ENCODE results near the gene PSORS1C1.
"Not testable (repeated sequence)": the region's sequence is repeated elsewhere in the genome, so short reads cannot be mapped to it uniquely, and the experiment has no call there.

The PSORS1C1 gene

DNA sequence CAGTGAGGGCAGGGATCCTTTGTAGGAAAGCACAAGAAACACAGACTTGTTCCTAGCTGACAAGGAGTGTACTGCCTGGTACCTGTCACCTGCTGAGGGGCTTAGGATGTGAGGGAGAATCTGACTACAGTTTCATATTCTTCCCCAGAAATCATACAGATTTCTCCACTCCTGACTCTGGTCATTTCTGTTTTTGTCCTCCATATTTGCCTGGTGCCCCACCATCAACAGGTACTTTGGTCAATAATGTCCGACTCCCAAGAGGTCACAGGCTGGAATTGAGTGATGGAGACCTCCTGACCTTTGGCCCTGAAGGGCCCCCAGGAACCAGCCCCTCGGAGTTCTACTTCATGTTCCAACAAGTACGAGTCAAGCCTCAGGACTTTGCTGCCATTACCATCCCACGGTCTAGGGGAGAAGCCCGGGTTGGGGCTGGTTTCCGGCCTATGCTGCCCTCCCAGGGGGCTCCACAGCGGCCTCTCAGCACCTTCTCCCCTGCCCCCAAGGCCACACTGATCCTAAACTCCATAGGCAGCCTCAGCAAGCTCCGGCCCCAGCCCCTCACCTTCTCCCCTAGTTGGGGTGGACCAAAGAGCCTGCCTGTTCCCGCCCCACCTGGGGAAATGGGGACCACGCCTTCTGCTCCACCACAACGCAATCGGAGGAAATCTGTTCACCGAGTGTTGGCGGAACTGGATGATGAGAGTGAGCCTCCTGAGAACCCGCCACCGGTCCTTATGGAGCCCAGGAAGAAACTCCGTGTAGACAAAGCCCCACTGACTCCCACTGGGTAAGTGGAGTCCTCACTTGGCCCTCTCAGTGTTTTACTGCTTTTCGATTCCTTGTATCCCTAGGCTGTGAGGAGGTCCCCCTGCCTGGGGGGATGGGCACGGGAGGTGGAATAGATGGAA lies 46.9 kb downstream of the PSORS1C1 start:
- TF ChIP-seq FOXK2 (IDR thresholded peaks at IDR 0.05) = no peak
- TF ChIP-seq SP1 (IDR thresholded peaks at IDR 0.05) = no peak
- no peak for TF ChIP-seq BHLHE40 (IDR thresholded peaks at IDR 0.05; ENCODE audit: borderline replicate concordance)
- no peak for TF ChIP-seq L3MBTL2 (conservative IDR thresholded peaks at IDR 0.05)
- no peak for TF ChIP-seq ZNF384 (IDR thresholded peaks at IDR 0.05)
- TF ChIP-seq LEF1 (IDR thresholded peaks at IDR 0.05; ENCODE audit: borderline replicate concordance) = no peak
- no peak for TF ChIP-seq CTBP1 (IDR thresholded peaks at IDR 0.05; ENCODE audit: borderline replicate concordance)
- no peak for TF ChIP-seq TARDBP (IDR thresholded peaks at IDR 0.05)
- TF ChIP-seq, protein P1, sequence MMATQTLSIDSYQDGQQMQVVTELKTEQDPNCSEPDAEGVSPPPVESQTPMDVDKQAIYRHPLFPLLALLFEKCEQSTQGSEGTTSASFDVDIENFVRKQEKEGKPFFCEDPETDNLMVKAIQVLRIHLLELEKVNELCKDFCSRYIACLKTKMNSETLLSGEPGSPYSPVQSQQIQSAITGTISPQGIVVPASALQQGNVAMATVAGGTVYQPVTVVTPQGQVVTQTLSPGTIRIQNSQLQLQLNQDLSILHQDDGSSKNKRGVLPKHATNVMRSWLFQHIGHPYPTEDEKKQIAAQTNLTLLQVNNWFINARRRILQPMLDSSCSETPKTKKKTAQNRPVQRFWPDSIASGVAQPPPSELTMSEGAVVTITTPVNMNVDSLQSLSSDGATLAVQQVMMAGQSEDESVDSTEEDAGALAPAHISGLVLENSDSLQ (IDR thresholded peaks at IDR 0.05) = no peak
- TF ChIP-seq SUZ12 (IDR thresholded peaks at IDR 0.05) = no peak
- TF ChIP-seq HDGF (IDR thresholded peaks at IDR 0.05; ENCODE audit: borderline replicate concordance) = no peak
- TF ChIP-seq FOXA1 (IDR thresholded peaks at IDR 0.05) = no peak
- no peak for TF ChIP-seq FOXM1 (IDR thresholded peaks at IDR 0.05; ENCODE audit: borderline replicate concordance)
- TF ChIP-seq ELF4 (IDR thresholded peaks at IDR 0.05) = no peak
- TF ChIP-seq ARNT (IDR thresholded peaks at IDR 0.05) = no peak
- TF ChIP-seq NFRKB (IDR thresholded peaks at IDR 0.05) = no peak
- POLR2A ChIA-PET = no interaction called here
- CTCF ChIA-PET = no interaction called here
- DNase-seq (ENCODE audit: extremely low spot score) = no peak

DNA sequence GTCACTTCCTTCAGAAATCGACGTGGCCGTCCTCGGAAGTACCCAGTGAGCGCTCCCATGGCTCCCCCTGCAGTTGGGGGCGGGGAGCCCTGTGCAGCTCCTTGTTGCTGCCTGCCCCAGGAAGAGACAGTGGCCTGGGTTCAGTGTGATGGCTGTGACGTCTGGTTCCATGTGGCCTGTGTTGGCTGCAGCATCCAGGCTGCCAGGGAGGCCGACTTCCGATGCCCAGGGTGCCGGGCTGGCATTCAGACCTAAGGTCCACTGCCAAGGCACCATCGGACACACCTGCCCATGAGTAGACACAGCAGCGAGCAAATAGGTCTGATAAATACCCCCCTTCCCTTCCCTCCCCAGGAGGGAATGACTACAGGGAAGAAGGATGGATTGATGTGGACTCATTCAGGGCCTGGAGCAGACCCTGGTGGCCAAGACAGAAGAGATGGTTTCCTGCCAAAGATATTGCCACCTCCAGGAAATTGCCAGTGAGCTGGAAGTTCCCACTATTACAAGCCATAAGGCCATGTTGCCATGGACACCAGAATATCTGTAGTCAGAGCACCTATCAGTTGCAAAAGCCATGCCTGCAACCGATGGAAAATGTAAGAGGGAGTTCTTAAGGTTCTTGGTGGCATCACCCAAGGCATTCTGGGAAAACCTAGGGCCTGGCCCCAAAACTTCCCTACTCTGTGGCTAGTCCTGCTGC lies 48.0 kb downstream of the PSORS1C1 start:
- DNase-seq (ENCODE audit: extremely low spot score) = no peak
- TF ChIP-seq NFRKB (IDR thresholded peaks at IDR 0.05) (no peak), CTBP1 (IDR thresholded peaks at IDR 0.05; ENCODE audit: borderline replicate concordance) (no peak), BHLHE40 (IDR thresholded peaks at IDR 0.05; ENCODE audit: borderline replicate concordance) (no peak), ARNT (IDR thresholded peaks at IDR 0.05) (no peak), TARDBP (IDR thresholded peaks at IDR 0.05) (no peak), L3MBTL2 (conservative IDR thresholded peaks at IDR 0.05) (no peak)
- TF ChIP-seq, protein P1 (IDR thresholded peaks at IDR 0.05) = no peak
- ChIA-PET CTCF (no interaction called here), POLR2A (no interaction called here)

DNA sequence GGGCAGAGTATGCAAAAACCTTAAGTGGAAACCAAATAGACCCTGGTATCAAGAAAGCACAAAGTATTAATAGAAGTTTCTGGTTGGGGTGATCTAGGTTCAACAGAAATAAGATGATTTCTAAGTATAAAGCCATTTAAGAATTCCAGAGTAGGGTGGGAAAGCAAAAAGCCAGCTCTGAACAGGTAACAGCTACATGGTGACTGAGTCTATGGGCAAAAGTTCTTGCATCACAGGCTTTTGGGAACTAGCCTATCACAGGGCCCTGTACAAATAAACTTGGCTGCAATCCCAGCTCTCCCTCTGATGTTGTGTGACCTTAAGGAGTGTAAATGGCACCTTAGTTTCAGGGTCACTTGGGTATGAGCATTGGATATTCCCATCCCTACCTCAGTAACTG lies 49.3 kb downstream of the PSORS1C1 start:
- POLR2A ChIA-PET = no interaction called here
- CTCF ChIA-PET = no interaction called here
- no peak for DNase-seq (ENCODE audit: extremely low spot score)
- no peak for TF ChIP-seq LEF1 (IDR thresholded peaks at IDR 0.05; ENCODE audit: borderline replicate concordance)
- no peak for TF ChIP-seq ZNF384 (IDR thresholded peaks at IDR 0.05)
- TF ChIP-seq NFRKB (IDR thresholded peaks at IDR 0.05) = no peak
- no peak for TF ChIP-seq FOXM1 (IDR thresholded peaks at IDR 0.05; ENCODE audit: borderline replicate concordance)
- no peak for TF ChIP-seq FOXA1 (IDR thresholded peaks at IDR 0.05)
- no peak for TF ChIP-seq ELF4 (IDR thresholded peaks at IDR 0.05)
- TF ChIP-seq HDGF (IDR thresholded peaks at IDR 0.05; ENCODE audit: borderline replicate concordance) = no peak
- TF ChIP-seq, protein P1 (IDR thresholded peaks at IDR 0.05) = no peak
- no peak for TF ChIP-seq SP1 (IDR thresholded peaks at IDR 0.05)
- TF ChIP-seq ARNT (IDR thresholded peaks at IDR 0.05) = no peak
- TF ChIP-seq CTBP1 (IDR thresholded peaks at IDR 0.05; ENCODE audit: borderline replicate concordance) = no peak
- no peak for TF ChIP-seq SUZ12 (IDR thresholded peaks at IDR 0.05)
- TF ChIP-seq BHLHE40 (IDR thresholded peaks at IDR 0.05; ENCODE audit: borderline replicate concordance) = no peak
- no peak for TF ChIP-seq TARDBP (IDR thresholded peaks at IDR 0.05)
- no peak for TF ChIP-seq FOXK2 (IDR thresholded peaks at IDR 0.05)

DNA sequence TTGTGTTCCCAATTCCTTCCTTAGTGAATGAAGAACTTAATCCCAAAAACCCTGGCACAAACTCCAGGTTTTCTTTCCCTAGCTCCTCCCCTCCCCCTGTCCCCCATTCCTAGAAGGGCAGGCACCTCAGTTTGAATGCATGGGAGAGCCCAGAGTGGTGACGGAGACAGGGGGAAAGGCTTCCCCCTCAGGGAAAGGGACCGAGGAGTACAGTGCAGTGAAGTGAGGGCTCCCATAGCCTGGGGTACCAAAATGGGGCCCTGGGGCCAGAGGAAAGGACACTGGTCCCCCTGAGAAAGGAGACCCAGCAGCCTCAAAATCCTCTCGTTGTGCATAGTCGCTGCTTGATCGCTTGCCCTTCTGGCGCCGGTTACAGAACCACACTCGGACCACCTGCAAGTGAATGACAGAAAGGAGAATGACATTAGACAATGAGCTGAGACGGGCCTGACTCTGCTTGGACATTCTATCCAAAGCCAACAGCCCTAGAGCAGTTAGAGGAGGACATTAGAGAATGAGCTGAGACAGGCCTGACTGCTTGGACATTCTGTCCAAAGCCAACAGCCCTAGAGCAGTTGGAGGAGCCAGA lies 50.0 kb downstream of the PSORS1C1 start:
- DNase-seq (ENCODE audit: extremely low spot score); CTCF ChIA-PET: not testable (repeated sequence)
- POLR2A ChIA-PET = interaction anchor here (1.1 kb wide), 2 partner anchors 9 to 12 kb away, joined by 6 read pairs; no protein-coding TSS in a partner anchor

DNA sequence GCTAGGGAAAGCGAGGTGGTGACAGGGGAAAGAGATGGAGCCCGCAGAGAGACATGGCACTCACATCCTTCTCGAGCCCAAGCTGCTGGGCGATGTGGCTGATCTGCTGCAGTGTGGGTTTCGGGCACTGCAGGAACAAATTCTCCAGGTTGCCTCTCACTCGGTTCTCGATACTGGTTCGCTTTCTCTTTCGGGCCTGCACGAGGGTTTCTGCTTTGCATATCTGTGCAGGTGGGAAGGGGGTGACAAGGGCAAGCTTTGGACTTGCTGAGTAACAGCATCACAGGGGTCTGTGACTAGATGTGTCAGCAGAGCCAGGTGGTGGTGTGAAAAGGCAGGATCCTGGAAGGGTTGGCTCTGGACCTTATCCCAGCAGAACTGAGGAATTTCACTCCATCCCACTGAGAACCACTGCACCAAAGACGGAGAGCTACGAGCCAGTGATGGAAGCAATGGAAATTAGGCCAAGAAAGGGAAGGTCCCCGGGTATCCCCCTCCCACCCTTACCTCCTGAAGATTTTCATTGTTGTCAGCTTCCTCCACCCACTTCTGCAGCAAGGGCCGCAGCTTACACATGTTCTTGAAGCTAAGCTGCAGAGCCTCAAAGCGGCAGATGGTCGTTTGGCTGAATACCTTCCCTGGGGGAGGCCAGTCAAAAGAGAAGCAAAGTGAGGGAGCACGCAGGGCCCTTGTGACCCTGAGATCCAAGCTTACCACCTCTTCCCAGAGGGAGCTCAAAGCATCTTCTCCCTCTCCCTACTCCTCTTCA lies 50.6 kb downstream of the PSORS1C1 start:
- POLR2A ChIA-PET = interaction anchor here (1.1 kb wide), 2 partner anchors 9 to 12 kb away, joined by 6 read pairs; no protein-coding TSS in a partner anchor
- DNase-seq (ENCODE audit: extremely low spot score); CTCF ChIA-PET: not testable (repeated sequence)

Data from HEK293T (cell line).